Activated gamma-delta T cell (primary cell): ENCODE data around the gene UBE2U.
"Not testable (repeated sequence)": the region's sequence is repeated elsewhere in the genome, so short reads cannot be mapped to it uniquely, and the experiment has no call there.

Experiments
- DNase-seq: peaks from one replicate; lab custom pipeline; 2025; lab: John Stamatoyannopoulos, UW

Gene UBE2U

DNA sequence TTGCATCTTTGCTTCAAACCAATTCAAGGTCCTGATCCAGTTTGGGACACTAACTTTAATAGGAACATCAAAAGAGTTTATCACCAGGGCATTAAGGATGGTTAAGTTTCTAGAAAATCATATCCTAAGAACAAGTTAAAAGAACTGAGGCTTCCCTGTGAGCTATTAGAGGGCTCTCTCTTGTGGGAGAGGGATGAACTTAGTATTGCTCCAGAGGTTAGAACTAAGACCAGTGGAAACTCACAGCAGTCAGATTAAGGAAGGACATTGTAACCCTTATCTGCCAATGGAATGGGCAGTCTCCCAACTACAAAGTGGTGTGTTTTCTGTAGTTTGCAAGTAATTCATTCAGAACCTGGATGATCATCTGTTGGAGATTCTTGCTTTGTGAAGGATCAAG lies 36.8 kb downstream of the UBE2U start:
- no peak for DNase-seq

DNA sequence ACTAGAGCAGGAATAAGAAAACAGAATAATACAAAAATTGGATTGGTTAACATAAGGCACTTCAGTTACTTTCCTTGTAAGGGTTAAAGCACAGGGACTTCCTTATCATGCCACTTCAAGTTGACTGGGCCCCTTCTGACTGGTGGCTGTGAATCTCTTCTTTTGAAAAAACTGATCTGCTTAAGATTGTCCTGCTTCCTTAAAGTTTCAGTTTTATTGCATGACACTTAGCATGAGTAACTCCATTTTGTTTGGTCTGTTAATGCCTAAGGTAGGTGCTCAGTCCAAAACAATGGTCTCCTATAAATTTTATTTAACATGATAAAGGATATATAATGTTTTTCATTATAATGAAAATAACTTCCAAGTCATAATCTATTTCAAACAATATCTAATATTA lies 37.6 kb downstream of the UBE2U start:
- no peak for DNase-seq

DNA sequence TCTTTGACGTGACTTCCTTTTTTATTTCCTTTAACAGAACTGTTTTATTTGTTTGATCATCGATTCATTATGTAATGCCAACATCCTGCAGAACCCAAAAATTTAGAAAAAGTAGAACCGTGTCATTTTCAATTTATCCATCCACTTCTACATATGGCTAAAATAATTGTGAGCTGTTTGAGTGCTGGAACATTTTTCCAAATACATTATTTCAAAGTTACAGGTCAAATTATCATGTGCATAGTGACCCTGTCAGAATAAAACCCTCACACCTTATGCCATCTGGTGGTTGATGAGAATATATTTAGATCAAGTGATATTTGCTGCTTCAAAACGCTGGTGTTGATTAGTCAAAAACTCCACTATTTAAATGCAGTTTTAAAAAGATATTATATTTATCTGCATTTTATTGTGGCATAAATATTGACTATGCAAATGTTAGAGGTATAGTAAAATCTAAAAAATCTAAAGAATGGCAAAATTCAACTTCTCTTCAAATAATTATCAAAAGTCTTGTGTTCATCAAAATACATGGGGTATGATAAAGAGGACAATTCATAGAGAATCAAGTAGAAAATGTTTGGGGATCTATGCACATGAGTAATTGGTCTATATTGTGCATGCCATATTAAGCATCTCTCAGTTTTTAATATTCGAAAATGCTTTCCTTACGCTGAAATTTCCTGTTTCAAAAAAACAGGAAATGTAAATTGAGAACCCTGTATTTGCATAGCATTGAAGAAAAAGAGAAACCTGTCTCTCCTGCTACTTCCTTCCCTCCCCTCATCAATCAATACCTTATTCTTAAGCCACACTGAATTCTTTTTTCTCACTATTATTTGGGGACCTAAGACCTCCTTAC lies 39.7 kb downstream of the UBE2U start:
- no peak for DNase-seq

GRCh38 chr1:64243757-64244080 lies 40.3 kb downstream of the UBE2U start:
- DNase-seq = no peak

DNA sequence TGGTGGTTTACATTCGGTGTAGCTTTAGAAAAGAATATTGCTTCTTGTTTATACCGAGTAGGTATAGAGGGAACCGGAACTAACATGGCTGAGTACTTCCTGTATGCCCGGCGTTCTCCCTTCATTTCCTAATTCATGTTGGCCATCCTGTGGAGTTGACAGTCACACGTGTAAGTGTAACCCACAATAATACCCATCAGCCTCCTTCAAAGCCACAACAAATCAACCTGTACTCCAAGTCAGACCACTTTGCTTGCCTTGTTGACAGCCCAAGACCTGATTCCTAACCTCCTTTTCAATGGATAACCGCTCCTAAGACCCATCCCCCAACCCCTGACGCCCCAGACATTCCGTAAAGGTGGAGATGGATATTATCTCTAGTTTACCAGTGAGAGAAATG lies 42.1 kb downstream of the UBE2U start:
- no peak for DNase-seq

DNA sequence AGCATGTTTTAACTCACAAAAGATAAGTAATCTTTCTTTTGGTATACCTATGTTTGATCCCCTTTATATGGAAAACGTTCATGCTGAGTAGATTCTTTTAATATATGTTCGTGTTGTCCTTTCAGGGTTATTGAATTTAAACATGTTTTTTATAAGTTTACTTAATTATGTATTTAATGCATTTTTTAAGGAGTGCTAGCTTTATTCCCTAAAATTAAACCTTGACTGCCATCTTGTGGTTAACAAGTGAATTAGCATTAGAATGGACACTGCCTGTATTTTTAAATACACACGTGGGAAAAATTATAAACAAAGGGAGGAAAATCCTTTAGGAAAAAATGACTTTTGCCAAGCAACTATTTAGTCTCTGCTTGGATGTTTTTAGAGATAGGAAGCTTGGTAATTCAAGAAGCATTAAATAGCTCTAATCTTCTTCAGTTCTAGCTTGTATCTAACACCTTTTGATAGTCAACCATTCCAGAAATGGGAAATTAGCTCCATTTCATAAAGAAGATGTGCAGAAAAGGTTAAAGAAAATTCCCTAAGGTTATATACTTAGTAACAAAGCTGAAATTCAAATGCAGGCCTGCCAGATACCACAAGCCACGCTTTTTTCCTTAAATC lies 43.0 kb downstream of the UBE2U start:
- DNase-seq = no peak

- DNase-seq = no peak
Measured at GRCh38 chr1:64248065-64248464, 44.6 kb downstream of the UBE2U start.

- DNase-seq = not testable (repeated sequence)
Measured at GRCh38 chr1:64250472-64250871, 47.0 kb downstream of the UBE2U start.

DNA sequence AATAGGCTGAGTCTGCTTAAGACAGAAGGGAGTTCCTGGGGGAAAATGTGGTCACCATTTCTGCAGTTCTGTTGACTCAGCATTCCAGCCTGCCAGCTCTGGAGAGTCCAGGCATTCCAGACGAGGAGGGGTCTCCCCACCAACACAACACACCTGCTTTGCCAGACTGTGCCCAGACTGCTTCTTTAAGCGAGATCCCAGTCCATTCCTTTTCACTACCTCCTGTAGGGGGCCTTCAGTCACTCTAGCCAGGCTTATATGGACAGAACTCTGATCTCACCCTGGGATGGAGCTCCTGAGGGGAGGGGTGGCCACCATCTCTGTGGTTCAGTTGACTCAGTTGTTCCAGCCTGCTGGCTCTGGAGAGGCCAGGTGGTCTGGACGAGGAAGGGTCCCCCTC lies 48.5 kb downstream of the UBE2U start:
- DNase-seq = no peak

DNA sequence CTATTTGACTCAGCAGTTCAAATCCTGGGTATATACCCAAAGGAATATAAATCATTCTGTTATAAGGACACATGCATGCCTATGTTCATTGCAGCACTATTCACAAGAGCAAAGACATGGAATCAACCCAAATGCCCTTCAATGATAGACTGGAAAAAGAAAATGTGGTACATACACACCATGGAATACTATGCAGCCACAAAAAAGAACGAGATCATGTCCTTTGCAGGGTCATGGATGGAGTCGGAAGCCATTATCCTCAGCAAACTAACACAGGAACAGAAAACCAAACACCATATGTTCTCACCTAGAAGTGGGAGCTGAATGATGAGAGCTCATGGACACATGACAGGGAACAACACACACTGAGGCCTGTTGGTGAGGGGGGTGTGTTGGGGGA lies 53.8 kb downstream of the UBE2U start:
- DNase-seq = not testable (repeated sequence)

DNA sequence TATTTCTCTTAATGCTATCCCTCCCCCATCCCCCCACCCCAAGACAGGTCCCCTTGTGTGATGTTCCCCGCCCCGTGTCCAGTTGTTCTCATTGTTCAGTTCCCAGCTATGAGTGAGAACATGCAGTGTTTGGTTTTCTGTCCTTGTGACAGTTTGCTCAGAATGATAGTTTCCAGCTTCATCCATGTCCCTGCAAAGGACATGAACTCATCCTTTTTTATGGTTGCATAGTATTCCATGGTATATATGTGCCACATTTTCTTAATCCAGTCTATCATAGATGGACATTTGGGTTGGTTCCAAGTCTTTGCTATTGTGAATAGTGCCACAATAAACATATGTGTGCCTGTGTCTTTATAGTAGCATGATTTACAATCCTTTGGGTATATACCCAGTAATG lies 55.0 kb downstream of the UBE2U start:
- DNase-seq = not testable (repeated sequence)

GRCh38 chr1:64263335-64263734 lies 59.9 kb downstream of the UBE2U start:
- DNase-seq = no peak

DNA sequence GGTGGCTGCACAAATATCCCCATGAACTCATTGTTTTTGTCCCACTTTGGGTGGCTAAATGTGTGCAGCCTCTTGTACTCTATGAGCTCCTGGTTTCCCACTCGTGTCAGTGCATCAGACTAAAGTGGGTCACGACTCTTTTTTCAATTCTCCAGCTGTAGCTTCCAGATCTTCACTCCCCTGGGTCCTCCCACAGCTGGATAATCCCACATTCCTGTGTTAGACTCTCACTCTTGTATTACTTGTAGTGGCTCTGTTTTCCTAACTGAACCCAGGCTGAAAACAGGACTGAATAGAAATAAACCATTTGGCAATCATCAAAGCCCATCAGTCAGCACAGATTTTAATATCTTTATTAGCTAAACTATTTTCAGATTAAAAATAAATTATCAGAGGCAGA lies 60.4 kb downstream of the UBE2U start:
- DNase-seq = no peak

GRCh38 chr1:64265141-64265540 lies 61.7 kb downstream of the UBE2U start:
- no peak for DNase-seq

DNA sequence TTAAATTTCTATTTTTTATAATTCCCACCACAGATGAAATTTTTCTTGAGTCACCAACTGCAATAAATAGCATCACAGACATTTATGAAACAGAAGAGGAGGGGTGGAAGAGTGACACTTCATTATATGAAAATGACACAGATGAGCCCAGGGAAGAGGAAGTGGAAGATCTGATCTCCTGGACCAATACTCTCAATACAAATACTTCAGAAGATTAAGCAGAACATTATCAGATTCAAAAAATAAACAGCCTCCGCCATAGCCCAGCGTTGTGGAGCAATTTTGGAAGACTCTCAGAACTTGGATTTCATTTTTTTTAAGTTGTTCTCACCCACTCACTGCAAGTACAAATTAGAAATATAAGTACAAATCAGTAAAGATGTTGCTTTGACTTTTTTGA lies 63.6 kb downstream of the UBE2U start:
- no peak for DNase-seq

DNA sequence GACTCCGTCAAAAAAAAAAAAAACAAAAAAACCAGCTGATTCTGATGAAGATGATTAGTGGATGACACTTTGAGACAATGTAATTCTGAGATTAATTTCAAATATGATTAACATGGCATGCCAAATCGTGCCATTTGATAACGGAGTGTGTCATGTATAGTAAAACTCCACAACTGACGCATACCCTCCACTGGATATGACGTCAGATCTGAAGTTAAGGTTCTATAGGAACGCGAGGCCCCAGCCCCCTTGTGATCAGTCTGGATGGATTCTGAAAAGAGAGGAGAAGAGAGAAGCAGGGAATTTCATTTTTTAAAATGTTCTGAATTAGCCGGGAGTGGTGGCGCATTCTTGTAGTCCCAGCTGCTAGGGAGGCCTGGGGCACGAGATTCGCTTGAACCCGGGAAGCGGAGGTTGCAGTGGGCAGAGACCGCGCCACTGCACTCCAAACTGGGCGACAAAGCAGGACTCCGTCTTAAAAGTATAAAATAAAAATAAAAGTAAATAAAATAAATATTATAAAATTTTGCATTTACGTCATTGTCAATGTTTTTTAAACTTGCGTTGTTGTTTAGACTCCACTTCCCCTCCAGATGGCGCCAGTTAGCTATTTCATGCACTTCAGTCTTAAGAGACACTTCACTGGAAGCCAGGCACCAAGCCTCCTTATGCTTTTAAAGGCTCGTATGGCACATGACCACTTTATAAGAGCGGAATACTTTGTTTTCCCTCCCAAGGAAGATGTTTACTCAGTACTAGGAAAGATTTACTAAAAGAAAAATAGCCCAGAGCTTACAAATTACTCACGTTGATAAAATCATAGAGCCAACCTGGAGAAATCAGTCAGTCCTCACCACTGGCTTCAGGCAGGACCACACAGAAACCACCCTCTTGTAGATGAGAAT lies 65.5 kb downstream of the UBE2U start:
- DNase-seq = no peak

DNA sequence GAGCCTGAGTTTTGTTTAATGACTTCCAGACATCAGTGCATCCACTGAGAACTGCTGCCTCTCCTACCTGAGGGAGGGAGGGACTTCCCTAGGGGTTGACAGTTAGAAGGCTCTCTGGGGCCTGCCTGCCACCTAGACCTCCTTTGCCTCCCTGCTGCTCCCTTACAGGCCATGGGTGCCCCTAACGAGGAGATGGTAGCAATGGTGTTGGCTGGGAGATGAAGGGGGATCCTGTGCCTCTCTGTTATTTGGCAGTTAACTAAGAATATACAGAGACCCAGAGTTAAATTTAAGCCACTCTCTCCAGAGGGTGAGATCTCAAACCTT lies 66.1 kb downstream of the UBE2U start:
- no peak for DNase-seq

DNA sequence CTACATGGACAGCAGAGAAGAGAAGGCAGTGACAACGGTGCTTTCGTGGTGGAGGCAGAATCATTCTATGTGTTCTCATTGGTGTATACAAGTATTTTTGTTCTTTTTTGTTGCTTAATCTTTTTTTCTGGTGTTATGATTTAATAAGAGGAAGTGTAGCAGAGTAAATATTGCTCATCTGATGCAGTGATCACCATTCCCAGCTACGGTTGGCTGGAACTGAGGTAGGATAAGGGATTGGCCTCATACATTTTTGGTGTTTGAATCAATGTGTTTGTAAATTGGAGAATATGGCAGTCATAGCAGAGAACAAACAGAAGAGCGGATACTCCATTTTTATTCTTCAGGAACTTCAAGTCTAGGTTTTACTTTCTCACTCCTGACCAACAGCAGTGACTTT lies 76.6 kb downstream of the UBE2U start:
- DNase-seq = no peak

GRCh38 chr1:64282351-64282750 lies 78.9 kb downstream of the UBE2U start:
- no peak for DNase-seq

DNA sequence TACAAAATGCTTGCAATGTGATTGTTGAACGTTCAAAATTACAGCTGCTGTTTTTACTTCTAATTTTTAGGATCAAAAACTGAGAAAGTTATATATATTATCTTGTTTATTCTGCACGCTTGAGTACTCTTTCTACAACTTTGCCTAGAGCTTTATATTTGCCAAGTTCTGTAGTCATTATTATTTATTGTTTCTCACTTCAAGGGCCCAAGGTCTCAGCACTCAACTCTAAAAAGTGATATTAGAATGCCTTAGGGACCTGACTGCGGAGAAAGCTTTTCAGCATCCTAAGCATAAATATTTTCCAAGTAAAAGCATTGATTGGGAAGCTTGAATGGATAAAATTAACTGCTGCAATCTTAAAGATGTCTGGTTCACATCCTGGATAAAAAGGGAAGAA lies 83.6 kb downstream of the UBE2U start:
- DNase-seq = no peak

DNA sequence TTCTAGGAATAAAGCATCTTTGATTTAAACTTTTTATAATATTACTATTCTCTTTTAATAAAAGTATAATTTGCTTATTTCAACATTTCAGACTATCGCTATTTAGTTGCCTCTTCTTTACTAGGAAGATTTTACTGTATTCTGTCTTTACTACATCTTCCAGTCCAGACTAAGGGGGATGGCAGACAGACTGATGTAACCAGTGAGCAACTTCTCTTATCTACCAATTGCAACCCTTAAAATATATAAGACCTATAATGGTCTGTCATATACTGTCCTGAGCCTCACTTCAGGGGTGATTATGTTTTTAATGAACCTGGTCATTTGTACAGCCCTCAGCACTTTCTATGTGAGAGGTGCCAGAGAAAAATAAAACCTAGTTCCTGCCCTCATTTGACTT lies 87.0 kb downstream of the UBE2U start:
- DNase-seq = no peak

DNA sequence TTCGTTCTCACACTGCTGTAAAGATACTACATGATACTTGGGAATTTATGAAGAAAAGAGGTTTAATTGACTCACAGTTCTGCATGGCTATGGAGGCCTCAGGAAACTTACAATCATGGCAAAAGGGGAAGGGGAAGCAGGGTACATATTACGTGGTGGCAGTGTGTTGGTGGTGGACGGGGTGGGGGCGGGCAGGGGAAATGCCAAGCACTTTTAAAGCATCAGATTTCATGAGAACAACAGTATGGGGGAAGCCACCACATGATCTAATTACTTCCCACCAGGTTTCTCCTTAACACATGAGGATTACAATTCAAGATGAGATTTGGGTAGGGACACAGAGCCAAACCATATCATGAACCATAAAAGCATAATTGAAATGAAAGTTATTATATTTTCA lies 88.5 kb downstream of the UBE2U start:
- DNase-seq = no peak

DNA sequence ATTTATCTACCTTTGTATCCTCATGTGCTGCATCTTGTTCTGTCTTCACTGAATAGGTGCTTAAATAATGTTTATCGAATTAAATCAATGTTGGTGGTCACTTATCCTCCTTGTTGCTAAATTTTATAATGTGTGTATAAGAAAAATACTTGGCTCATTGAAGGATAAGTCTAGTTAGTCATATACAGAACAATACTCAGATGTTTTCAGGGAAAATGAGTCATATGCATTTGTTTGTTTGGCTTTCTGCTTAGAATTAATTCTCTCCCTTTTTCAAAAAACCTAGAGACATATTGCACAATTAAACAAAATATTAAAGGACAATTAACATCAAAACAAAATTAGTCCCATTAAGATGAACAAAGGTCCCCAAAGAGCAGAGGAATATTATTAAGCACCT lies 89.0 kb downstream of the UBE2U start:
- DNase-seq = no peak
